Measurements from ENCODE around the gene ZNF841.
"Not testable (repeated sequence)": the region's sequence is repeated elsewhere in the genome, so short reads cannot be mapped to it uniquely, and the experiment has no call there.

- TF ChIP-seq, protein P1, sequence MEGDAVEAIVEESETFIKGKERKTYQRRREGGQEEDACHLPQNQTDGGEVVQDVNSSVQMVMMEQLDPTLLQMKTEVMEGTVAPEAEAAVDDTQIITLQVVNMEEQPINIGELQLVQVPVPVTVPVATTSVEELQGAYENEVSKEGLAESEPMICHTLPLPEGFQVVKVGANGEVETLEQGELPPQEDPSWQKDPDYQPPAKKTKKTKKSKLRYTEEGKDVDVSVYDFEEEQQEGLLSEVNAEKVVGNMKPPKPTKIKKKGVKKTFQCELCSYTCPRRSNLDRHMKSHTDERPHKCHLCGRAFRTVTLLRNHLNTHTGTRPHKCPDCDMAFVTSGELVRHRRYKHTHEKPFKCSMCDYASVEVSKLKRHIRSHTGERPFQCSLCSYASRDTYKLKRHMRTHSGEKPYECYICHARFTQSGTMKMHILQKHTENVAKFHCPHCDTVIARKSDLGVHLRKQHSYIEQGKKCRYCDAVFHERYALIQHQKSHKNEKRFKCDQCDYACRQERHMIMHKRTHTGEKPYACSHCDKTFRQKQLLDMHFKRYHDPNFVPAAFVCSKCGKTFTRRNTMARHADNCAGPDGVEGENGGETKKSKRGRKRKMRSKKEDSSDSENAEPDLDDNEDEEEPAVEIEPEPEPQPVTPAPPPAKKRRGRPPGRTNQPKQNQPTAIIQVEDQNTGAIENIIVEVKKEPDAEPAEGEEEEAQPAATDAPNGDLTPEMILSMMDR (IDR thresholded peaks at IDR 0.05), result not testable (repeated sequence)
- TF ChIP-seq EZH2, EZH2phosphoT487 (IDR thresholded peaks at IDR 0.05): not testable (repeated sequence)
Observed at GRCh38 chr19:52056480-52056879, 39.1 kb downstream of the ZNF841 start.
